GM12892 (cell line): ENCODE measurements around the gene PSD2.
A peak's percentile ranks its signal among the peaks of the same experiment; 100 is the strongest.

Experiments
- DNase-seq: peaks from one replicate; pipeline ENCODE4 v3.0.0; 2011; ENCODE audit not compliant: insufficient read length
- FAIRE-seq: peaks from 2 replicates; lab custom pipeline; 2011; peaks lifted over from hg19 to GRCh38; lab: Jason Lieb, UNC
- POLR2A ChIP-seq: IDR thresholded peaks from 2 replicates; pipeline ENCODE4 v1.6.1; 2011; ENCODE audit warnings: low read depth, low read length, control low read depth
- POLR2AphosphoS5 ChIP-seq: IDR thresholded peaks from 2 replicates; pipeline ENCODE4 v1.6.1; 2011; ENCODE audit warnings: low read depth, low read length, control low read depth
- TAF1 ChIP-seq: IDR thresholded peaks from 2 replicates; pipeline ENCODE4 v1.6.1; 2011; ENCODE audit warnings: low read depth, mild to moderate bottlenecking, control low read depth, low read length, borderline replicate concordance

Gene PSD2

GRCh38 chr5:139757727-139758509 is 37.7 kb upstream of the PSD2 start:
- no peak for TF ChIP-seq TAF1
- no peak for TF ChIP-seq POLR2A
- no peak for TF ChIP-seq POLR2AphosphoS5
- FAIRE-seq (no peak), DNase-seq (no peak)

GRCh38 chr5:139758510-139759075 is 37.0 kb upstream of the PSD2 start:
- DNase-seq (no peak), FAIRE-seq (no peak)
- TF ChIP-seq TAF1 (no peak), POLR2AphosphoS5 (no peak), POLR2A (no peak)

- TF ChIP-seq POLR2AphosphoS5 (no peak), POLR2A (no peak), TAF1 (no peak)
- DNase-seq (no peak), FAIRE-seq (no peak)
Observed at GRCh38 chr5:139759219-139759721, 36.3 kb upstream of the PSD2 start.

GRCh38 chr5:139760066-139761056 is 35.2 kb upstream of the PSD2 start:
- TF ChIP-seq TAF1 (no peak), POLR2A (no peak), POLR2AphosphoS5 (no peak)
- DNase-seq (no peak), FAIRE-seq (no peak)

GRCh38 chr5:139761057-139761450 is 34.6 kb upstream of the PSD2 start:
- TF ChIP-seq POLR2AphosphoS5: no peak
- FAIRE-seq: no peak
- no peak for DNase-seq

- no peak for FAIRE-seq
- DNase-seq: no peak
- no peak for TF ChIP-seq POLR2AphosphoS5
- TF ChIP-seq POLR2A: no peak
- no peak for TF ChIP-seq TAF1
Observed at GRCh38 chr5:139761501-139761900, 34.1 kb upstream of the PSD2 start.

GRCh38 chr5:139762615-139763170 is 32.9 kb upstream of the PSD2 start:
- no peak for DNase-seq
- no peak for FAIRE-seq
- no peak for TF ChIP-seq TAF1
- TF ChIP-seq POLR2A: no peak
- no peak for TF ChIP-seq POLR2AphosphoS5

GRCh38 chr5:139763280-139763929 is 32.2 kb upstream of the PSD2 start:
- no peak for FAIRE-seq
- TF ChIP-seq POLR2A (no peak), POLR2AphosphoS5 (no peak), TAF1 (no peak)
- no peak for DNase-seq

GRCh38 chr5:139763930-139764791 is 31.4 kb upstream of the PSD2 start:
- no peak for FAIRE-seq
- TF ChIP-seq POLR2A: no peak
- no peak for TF ChIP-seq POLR2AphosphoS5
- no peak for TF ChIP-seq TAF1
- DNase-seq: no peak

- no peak for FAIRE-seq
- no peak for DNase-seq
- TF ChIP-seq POLR2A (no peak), TAF1 (no peak), POLR2AphosphoS5 (no peak)
Observed at GRCh38 chr5:139764886-139765408, 30.7 kb upstream of the PSD2 start.

- FAIRE-seq (peak; percentile 97), DNase-seq (peak; percentile 87)
- TF ChIP-seq POLR2A (no peak), POLR2AphosphoS5 (no peak), TAF1 (no peak)
Observed at GRCh38 chr5:139765409-139766217, 30.0 kb upstream of the PSD2 start.
